Embryonic facial prominence (tissue), 1 donor: ENCODE results near the gene STYX.

Source experiments
- DNase-seq: peaks from one replicate; pipeline ENCODE4 v3.0.0-alpha.2; 2016; ENCODE audit errors: extremely low spot score

The STYX gene

GRCh38 chr14:52729925-52730708, at the start of gene STYX:
TSS of gene STYX (plus strand) at chr14:52730166. CDS start at chr14:52730475, 309 bp downstream.
- peak; percentile 83 for DNase-seq

GRCh38 chr14:52683985-52684520, 45.9 kb upstream of the STYX start:
- DNase-seq: no peak

- no peak for DNase-seq
Observed at GRCh38 chr14:52686176-52686575, 43.8 kb upstream of the STYX start.

GRCh38 chr14:52690983-52691760, 38.8 kb upstream of the STYX start:
- no peak for DNase-seq

GRCh38 chr14:52692248-52692962, 37.6 kb upstream of the STYX start:
- no peak for DNase-seq

- no peak for DNase-seq
Observed at GRCh38 chr14:52693036-52693435, 36.9 kb upstream of the STYX start.

- DNase-seq: no peak
Observed at GRCh38 chr14:52693532-52693931, 36.4 kb upstream of the STYX start.

- DNase-seq: peak; percentile 13
Observed at GRCh38 chr14:52694761-52695480, 35.0 kb upstream of the STYX start.

GRCh38 chr14:52695481-52696091, 34.4 kb upstream of the STYX start, which contains the start of gene ERO1A:
TSS of gene ERO1A (minus strand) at chr14:52695558. CDS start at chr14:52695481, 77 bp downstream.
- peak; percentile 57 for DNase-seq

- no peak for DNase-seq
Observed at GRCh38 chr14:52700701-52701172, 29.2 kb upstream of the STYX start.

GRCh38 chr14:52701223-52701622, 28.7 kb upstream of the STYX start:
- DNase-seq: no peak

GRCh38 chr14:52703225-52703624, 26.7 kb upstream of the STYX start:
- DNase-seq: no peak

- DNase-seq: no peak
Observed at GRCh38 chr14:52703664-52704063, 26.3 kb upstream of the STYX start.

- DNase-seq: no peak
Observed at GRCh38 chr14:52706286-52706685, 23.7 kb upstream of the STYX start.

GRCh38 chr14:52706724-52707706, 23.0 kb upstream of the STYX start, which contains the start of gene PSMC6:
TSS of gene PSMC6 (plus strand) at chr14:52707200. CDS start at chr14:52707220, 20 bp downstream.
- DNase-seq: peak; percentile 91

GRCh38 chr14:52711666-52712065, 18.3 kb upstream of the STYX start:
- DNase-seq: no peak

- DNase-seq: no peak
Observed at GRCh38 chr14:52716155-52716554, 13.8 kb upstream of the STYX start.

- no peak for DNase-seq
Observed at GRCh38 chr14:52723514-52724359, 6.2 kb upstream of the STYX start.

- DNase-seq: no peak
Observed at GRCh38 chr14:52724360-52724644, 5.7 kb upstream of the STYX start.
